Raji (cell line): Measurements from ENCODE around the gene PNPLA6.

ENCODE experiments used
- POLR2A ChIP-seq: IDR thresholded peaks from 2 replicates; pipeline ENCODE4 v1.6.1; 2011; ENCODE audit warnings: low read depth, low read length, control low read depth; ENCODE audit not compliant: insufficient read depth

Gene PNPLA6

DNA sequence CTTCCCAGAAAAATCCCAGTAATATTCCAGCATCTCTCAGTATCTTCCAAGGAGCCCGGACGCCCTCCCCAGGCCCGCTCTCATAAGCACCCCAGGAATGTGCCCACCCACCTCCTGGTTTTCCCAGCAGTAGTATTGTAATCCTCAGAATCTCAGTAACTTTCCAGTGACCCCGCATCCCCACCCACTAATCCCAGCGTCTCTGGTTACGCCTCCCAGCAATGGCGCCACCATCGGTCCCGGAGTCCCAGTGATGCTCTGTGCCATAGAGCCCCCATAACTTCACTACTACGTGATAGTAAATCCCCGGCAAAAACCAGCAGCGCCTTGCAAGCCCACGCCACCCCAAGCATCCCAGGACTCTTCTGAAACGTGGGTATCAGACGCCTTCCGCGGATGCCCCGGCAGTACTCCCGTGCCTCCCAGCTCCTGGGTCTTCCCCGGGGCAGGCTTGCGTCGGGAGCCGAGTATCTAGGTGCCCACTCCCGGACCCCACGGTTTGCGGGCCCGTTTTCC lies 928 bp upstream of the PNPLA6 start:
- TF ChIP-seq POLR2A, result peak; percentile 14; the same call in 1 of the 2 replicates

DNA sequence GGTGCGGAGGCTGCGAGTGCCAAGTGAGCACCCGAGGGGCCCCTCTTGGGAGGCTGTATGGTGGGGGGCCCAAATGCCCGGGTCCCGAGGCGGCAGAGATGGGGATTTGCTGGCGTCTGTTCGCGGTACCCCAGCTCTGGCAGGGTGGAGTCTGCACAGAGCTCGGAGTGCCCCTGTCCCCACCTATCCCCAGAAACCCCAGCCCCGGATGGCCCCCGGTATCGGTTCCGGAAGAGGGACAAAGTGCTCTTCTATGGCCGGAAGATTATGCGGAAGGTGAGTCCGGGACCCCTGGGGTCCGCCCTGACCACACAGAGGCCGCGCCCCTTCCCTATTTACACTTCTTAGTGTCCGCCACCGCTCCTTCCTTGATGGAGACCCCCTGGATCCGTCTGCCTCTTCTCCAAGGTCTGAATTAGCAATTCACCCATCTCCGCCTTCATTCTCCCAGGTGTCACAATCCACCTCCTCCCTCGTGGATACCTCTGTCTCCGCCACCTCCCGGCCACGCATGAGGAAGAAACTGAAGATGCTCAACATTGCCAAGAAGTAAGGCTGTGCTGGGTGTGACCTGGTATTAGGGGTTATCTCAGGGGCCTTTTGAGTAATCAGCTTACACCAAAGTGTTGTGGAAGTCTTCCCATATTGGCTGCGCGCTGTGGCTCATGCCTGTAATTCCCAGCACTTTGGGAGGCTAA lies 630 bp downstream of the PNPLA6 start:
- no peak for TF ChIP-seq POLR2A

DNA sequence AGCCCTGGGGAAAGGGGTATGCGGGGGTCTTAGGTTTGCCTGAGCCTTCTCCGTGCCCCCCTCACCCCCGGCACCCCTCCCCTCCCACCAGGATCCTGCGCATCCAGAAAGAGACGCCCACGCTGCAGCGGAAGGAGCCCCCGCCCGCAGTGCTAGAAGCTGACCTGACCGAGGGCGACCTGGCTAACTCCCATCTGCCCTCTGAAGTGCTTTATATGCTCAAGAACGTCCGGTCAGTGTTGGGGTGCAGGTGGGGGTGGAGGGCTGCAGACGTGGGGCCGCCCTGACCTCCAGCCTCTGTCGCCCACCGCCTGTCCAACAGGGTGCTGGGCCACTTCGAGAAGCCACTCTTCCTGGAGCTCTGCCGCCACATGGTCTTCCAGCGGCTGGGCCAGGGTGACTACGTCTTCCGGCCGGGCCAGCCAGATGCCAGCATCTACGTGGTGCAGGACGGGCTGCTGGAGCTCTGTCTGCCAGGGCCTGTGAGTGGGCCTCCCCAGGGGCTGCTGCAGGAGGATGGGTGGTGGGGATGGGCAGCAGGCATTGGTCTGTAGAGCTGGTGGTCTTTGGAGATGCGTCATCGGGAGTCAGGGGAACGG lies 4.4 kb downstream of the PNPLA6 start:
- no peak for TF ChIP-seq POLR2A

DNA sequence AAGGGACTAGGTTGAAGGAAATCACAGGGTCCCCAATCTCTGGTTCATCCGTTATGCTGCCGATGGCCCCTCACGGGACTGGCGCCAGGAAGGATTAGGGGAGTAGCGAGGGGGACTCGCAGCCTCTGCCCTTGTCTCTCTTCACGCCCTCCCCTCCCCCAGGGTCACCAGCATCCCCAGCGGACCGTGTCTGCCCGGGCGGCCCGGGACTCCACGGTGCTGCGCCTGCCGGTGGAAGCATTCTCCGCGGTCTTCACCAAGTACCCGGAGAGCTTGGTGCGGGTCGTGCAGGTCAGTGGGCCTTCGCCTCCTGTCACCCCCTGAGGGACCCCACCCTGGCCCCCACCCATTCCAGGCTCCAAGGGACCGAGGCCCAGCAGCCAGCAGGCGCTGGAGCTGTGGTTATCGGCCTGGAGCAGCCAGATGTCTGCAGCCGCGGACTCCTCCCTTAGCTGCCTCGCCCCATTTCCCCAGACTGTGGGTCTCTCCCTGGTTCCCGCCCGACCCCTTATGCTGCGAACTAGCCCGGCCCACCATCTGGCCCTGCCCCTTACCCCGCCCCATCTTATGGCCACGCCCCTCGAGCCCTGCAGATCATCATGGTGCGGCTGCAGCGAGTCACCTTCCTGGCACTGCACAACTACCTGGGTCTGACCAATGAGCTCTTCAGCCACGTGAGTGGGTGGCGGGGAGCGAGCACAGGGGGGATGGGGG lies 5.4 kb downstream of the PNPLA6 start:
- TF ChIP-seq POLR2A, result no peak

DNA sequence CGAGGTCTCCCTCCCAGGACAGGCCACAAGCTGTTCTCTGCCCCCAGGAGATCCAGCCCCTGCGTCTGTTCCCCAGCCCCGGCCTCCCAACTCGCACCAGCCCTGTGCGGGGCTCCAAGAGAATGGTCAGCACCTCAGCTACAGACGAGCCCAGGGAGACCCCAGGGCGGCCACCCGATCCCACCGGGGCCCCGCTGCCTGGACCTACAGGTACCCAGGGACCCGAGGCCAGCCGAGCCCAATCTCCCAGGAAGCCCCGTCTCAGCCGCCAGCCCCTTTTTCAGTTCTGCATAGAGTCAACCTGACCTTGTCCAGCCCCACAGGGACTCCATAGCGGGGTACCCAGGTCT lies 5.9 kb downstream of the PNPLA6 start:
- TF ChIP-seq POLR2A, result no peak

DNA sequence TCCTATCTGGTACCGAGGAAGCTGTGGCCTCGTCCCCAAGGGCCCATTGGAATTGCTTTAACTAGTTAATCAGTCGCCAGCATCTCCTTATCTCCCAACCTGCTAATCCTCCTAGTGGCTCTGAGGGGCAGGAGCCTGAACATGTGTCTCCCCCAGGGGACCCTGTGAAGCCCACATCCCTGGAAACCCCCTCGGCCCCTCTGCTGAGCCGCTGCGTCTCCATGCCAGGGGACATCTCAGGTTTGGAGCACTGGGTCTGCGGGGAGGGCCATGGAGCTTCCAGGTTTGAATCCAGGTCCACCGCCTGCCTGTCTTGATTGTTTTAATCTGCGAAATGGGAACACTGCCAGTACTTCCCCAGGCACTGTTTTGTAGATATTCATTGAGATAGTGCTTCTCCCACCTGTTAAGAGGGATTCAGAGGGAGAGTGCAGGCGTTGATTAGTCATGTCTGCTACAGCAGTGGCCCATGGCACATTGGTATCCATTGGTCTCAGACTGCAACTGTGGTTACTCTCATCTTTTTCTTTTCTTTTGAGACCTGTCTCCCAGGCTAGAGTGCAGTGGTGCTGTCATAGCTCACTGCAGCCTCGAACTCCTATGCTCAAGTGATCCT lies 6.4 kb downstream of the PNPLA6 start:
- no peak for TF ChIP-seq POLR2A

DNA sequence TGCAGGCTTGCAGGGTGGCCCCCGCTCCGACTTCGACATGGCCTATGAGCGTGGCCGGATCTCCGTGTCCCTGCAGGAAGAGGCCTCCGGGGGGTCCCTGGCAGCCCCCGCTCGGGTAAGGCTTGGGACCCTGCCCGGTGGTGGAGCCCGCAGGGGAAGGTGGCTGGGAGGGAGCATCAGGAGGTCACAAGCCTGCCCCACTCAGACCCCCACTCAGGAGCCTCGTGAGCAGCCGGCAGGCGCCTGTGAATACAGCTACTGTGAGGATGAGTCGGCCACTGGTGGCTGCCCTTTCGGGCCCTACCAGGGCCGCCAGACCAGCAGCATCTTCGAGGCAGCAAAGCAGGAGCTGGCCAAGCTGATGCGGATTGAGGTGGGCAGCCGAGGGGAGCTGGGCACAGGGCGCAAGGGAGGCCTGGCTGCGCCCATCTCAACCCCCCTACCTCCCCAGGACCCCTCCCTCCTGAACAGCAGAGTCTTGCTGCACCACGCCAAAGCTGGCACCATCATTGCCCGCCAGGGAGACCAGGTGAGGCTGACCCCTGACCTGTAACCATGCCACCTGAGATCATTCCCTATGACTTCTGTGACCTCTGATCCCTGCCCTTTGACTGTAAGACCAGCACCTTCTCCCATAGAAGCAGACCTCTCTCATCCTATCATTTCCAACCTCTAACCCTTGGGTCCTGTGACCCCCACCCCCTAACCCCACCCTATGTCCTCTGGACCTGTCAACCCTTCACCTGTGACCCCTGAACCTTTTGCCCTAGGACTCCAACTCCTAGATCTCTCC lies 7.2 kb downstream of the PNPLA6 start:
- no peak for TF ChIP-seq POLR2A

DNA sequence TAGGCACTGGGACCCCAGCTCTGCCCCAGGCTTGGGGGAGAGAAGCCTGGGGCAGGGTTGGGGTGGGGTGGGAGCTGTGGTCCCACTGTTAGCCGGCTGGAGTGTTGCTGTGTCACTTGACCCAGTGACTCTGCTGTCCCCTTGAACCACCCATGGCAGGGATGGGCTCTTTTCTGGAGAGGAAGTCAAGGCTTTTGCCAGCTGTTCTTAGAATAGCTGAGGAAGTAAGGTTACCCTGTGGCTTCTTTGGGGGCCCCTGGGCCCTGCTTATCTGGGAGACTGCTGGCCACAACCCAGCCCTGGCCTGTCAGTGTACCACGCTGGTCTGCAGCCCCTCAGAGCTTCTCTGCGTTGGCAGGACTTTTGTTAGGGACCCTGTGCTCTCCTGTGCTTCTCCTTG lies 9.1 kb downstream of the PNPLA6 start:
- no peak for TF ChIP-seq POLR2A

DNA sequence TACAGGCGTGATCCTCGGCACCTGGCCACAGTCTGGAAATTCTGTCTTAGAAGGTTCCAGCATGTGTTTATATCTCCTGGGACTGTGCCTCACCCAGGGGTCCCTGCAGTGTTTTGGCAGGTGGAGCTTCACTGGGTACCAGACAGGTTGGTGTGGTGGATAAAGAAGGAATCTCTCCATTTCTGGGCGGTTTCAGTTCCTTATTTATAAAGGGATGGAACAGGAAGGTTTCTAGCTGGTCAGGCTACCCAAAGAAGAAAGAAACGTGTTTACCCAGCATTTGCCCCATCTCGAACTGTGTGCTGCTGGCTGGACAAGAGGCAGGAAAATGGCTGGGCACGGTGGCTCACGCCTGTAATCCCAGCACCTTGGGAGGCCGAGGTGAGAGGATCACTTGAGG lies 9.8 kb downstream of the PNPLA6 start:
- no peak for TF ChIP-seq POLR2A

DNA sequence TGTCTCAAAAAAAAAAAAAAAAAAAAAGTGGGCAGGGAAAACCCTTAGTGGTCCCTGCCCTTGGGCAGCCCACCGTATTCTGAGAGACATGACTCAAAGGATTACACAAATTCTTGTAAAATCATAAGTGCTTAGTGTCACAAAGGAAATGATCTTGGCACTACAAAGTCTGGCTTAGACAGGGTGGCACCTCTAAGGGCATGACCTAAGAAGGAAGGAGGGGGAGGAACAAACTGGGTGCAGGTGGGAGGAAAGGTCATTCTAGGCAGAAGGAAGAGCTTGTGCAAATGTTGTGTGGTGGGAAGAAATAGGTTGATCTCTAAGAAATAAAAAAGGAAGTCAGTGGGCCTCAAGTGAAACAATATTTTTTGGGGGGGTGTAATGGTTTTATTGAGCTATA lies 10.4 kb downstream of the PNPLA6 start:
- TF ChIP-seq POLR2A, result no peak

DNA sequence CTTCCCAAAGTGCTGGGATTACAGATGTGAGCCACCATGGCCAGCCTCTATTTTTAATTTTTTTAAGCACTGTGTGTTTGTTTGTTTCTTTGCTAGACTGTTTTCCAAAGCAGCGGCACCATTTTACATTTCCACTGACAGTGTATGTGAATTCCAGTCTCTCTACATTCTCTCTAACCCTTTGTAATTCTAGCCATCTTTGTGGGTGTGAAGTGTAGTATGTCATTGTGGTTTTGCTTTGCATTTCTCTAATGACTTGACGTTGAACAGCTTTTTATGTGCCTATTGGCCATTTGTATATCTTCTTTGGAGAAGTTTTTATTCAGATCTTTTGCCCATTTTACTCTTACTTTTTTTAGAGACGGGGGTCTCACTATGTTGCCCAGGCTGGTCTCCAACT lies 11.6 kb downstream of the PNPLA6 start:
- no peak for TF ChIP-seq POLR2A

DNA sequence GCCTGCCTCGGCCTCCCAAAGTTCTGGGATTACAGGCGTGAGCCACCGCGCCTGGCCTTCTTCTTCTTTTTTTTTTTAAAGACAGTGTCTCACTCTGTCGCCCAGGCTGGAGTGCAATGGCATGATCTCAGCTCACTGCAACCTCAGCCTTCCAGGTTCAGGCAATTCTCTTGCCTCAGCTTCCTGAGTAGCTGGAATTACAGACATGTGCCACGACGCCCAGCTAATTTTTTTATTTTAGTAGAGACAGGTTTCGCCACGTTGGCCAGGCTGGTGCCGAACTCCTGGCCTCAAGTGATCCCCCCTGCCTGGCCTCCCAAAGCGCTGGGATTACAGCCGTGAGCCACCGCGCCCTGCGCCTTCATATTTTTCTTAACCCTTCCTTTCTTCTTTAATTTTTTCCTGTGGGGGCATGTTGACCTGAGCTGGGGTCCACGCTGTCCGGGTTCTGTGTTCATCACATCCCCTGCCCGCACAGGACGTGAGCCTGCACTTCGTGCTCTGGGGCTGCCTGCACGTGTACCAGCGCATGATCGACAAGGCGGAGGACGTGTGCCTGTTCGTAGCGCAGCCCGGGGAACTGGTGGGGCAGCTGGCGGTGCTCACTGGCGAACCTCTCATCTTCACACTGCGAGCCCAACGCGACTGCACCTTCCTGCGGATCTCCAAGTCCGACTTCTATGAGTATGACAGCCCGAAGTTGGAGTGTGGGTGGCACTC lies 14.1 kb downstream of the PNPLA6 start:
- TF ChIP-seq POLR2A, result no peak

DNA sequence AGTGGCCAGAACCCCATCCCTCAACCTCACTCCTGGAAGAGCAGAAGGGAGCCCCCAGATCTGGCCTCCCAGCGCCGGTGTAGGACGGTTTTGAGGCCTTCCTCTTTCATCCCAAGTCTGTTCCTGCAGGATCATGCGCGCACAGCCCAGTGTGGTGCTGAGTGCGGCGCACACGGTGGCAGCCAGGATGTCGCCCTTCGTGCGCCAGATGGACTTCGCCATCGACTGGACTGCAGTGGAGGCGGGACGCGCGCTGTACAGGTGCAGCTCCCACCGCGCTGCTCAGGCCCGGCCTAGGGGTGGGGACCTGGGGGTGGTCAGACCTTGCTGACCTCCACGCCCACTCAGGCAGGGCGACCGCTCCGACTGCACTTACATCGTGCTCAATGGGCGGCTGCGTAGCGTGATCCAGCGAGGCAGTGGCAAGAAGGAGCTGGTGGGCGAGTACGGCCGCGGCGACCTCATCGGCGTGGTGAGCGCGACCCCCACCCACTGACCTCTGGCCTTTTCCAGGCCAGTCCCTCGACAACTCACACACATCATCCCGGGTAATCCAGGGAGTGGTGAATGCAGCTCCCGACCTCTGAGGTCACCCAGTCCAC lies 14.8 kb downstream of the PNPLA6 start:
- TF ChIP-seq POLR2A, result no peak
